Mucosa of gallbladder (tissue), 1 donor: ENCODE results near the gene PNPLA7. TPM values are rescaled to one million over a fixed set of nuclear protein-coding genes. Genes with fewer than 3 reads are reported as not detected.
"Not testable (repeated sequence)": the region's sequence is repeated elsewhere in the genome, so short reads cannot be mapped to it uniquely, and the experiment has no call there.

ENCODE experiments used
- DNase-seq: peaks from one replicate; pipeline ENCODE4 v3.0.0-alpha.2; 2020; ENCODE audit warnings: low spot score
- total RNA-seq: library from RNA; stranded (reverse); gene quantifications from one replicate; pipeline ENCODE4 v1.2.1, GENCODE V29; 2021
- donor health status: DM: no; HTN: no; CAD: no.

The PNPLA7 gene
- total RNA-seq, 1 donor from 2014 or later, result 16.5 TPM

- no peak for DNase-seq
Observed at GRCh38 chr9:137540536-137540935, 9.7 kb downstream of the PNPLA7 start.

GRCh38 chr9:137538058-137538457 lies 12.1 kb downstream of the PNPLA7 start:
- DNase-seq, result no peak

GRCh38 chr9:137536594-137537131 lies 13.5 kb downstream of the PNPLA7 start:
- DNase-seq, result not testable (repeated sequence)

- DNase-seq, result no peak
Observed at GRCh38 chr9:137535120-137535428, 15.1 kb downstream of the PNPLA7 start.

- peak; percentile 56 for DNase-seq
Observed at GRCh38 chr9:137534256-137535119, 15.7 kb downstream of the PNPLA7 start.

GRCh38 chr9:137532891-137533468 lies 17.2 kb downstream of the PNPLA7 start:
- not testable (repeated sequence) for DNase-seq

- DNase-seq, result no peak
Observed at GRCh38 chr9:137531099-137531765, 19.0 kb downstream of the PNPLA7 start.

- DNase-seq, result no peak
Observed at GRCh38 chr9:137530331-137530730, 19.9 kb downstream of the PNPLA7 start.

- no peak for DNase-seq
Observed at GRCh38 chr9:137524981-137525317, 25.3 kb downstream of the PNPLA7 start.

GRCh38 chr9:137524161-137524980 lies 25.8 kb downstream of the PNPLA7 start:
- DNase-seq, result no peak

- no peak for DNase-seq
Observed at GRCh38 chr9:137522746-137523455, 27.3 kb downstream of the PNPLA7 start.

- no peak for DNase-seq
Observed at GRCh38 chr9:137521405-137521985, 28.7 kb downstream of the PNPLA7 start.

- no peak for DNase-seq
Observed at GRCh38 chr9:137520614-137521404, 29.4 kb downstream of the PNPLA7 start.

GRCh38 chr9:137519553-137519952 lies 30.6 kb downstream of the PNPLA7 start:
- DNase-seq, result no peak

GRCh38 chr9:137518661-137519459 lies 31.3 kb downstream of the PNPLA7 start:
- not testable (repeated sequence) for DNase-seq

- DNase-seq, result no peak
Observed at GRCh38 chr9:137516144-137516917, 33.9 kb downstream of the PNPLA7 start.

- DNase-seq, result no peak
Observed at GRCh38 chr9:137515338-137515724, 34.9 kb downstream of the PNPLA7 start.

GRCh38 chr9:137514691-137515337 lies 35.4 kb downstream of the PNPLA7 start:
- no peak for DNase-seq
